ENCODE data around the gene CGNL1. TPM values are rescaled to one million over a fixed set of nuclear protein-coding genes. Genes with fewer than 3 reads are reported as not detected.

CGNL1 gene
- total RNA-seq, 1 experiment from 2014 or later, result 34.6 TPM

GRCh38 chr15:57552678-57553334, 176.5 kb downstream of the CGNL1 start:
- Mint-ChIP-seq H3K9me3 (no peaks in the 10 kb centered on the region; a peak in 1 of 5 replicates), H3K4me3 (no peak overlapping the region), H3K36me3 (ENCODE audit: insufficient read depth in 1 of 3, low read depth in 3 of 3) (peaks cover 11 to 27% (median 24%) of the 10 kb centered on the region in 3 experiments; a peak in 6 of 7 replicates), H3K4me1 (peaks cover 37 to 44% of the 10 kb centered on the region in 2 experiments), H3K27me3 (ENCODE audit: low read depth) (no peaks in the 10 kb centered on the region), H3K27ac (peak overlapping the region in 2 of 3 experiments; percentile 46 to 91; a peak in 4 of 7 replicates)
- no CpG with 5 or more reads among the region's 8 CpGs for WGBS (ENCODE audit: extremely low coverage, insufficient read length, low lambda C conversion rate)
- no peak overlapping the region for H3K14ac ChIP-seq (ENCODE audit: insufficient read depth, low read length)
- H3K23ac ChIP-seq (ENCODE audit: insufficient read length, low read depth, low read length), result no peak overlapping the region
- no peak overlapping the region for H2BK15ac ChIP-seq (ENCODE audit: low read depth, low read length)
- H3K4me1 ChIP-seq (ENCODE audit: insufficient read depth, low read length), result peaks cover 6% of the 10 kb centered on the region; the same call in 1 of the 2 replicates
- no peak overlapping the region for H3K4me2 ChIP-seq (ENCODE audit: insufficient read depth, insufficient read length, low read length)
- TF ChIP-seq, protein P1, sequence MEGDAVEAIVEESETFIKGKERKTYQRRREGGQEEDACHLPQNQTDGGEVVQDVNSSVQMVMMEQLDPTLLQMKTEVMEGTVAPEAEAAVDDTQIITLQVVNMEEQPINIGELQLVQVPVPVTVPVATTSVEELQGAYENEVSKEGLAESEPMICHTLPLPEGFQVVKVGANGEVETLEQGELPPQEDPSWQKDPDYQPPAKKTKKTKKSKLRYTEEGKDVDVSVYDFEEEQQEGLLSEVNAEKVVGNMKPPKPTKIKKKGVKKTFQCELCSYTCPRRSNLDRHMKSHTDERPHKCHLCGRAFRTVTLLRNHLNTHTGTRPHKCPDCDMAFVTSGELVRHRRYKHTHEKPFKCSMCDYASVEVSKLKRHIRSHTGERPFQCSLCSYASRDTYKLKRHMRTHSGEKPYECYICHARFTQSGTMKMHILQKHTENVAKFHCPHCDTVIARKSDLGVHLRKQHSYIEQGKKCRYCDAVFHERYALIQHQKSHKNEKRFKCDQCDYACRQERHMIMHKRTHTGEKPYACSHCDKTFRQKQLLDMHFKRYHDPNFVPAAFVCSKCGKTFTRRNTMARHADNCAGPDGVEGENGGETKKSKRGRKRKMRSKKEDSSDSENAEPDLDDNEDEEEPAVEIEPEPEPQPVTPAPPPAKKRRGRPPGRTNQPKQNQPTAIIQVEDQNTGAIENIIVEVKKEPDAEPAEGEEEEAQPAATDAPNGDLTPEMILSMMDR (conservative IDR thresholded peaks at IDR 0.05), result no peak
- no peaks in the 10 kb centered on the region for H4K20me1 ChIP-seq (ENCODE audit: control insufficient read depth, insufficient read depth, insufficient read length)
- no peak overlapping the region for H2BK20ac ChIP-seq (ENCODE audit: low read depth, low read length, poor library complexity, severe bottlenecking)
- no peak overlapping the region for H3K4ac ChIP-seq (ENCODE audit: low read depth, low read length)
- no peak overlapping the region for H2BK5ac ChIP-seq (ENCODE audit: insufficient read length, low read length)
- H3K18ac ChIP-seq (ENCODE audit: insufficient read length, low read depth, low read length), result no peak overlapping the region
- H2BK120ac ChIP-seq (ENCODE audit: low read depth, low read length, poor library complexity, severe bottlenecking), result no peak overlapping the region
- no peak overlapping the region for H4K5ac ChIP-seq (ENCODE audit: insufficient read length, low read depth, low read length)
- no peak overlapping the region for H3K9ac ChIP-seq (ENCODE audit: extremely low read depth, insufficient read length, low read length)
- no peaks in the 10 kb centered on the region for H3K79me2 ChIP-seq (ENCODE audit: insufficient read depth, low read length)
- no peak overlapping the region for H4K8ac ChIP-seq (replicated peaks; ENCODE audit: insufficient read length, low read depth, low read length)
- H3K56ac ChIP-seq (ENCODE audit: insufficient read length, low read depth, low read length), result no peak overlapping the region
- H2BK12ac ChIP-seq (ENCODE audit: insufficient read length, low read depth, low read length), result no peak overlapping the region
- H3K9me3 ChIP-seq (ENCODE audit: control insufficient read depth, low read depth, low read length), result no peaks in the 10 kb centered on the region
- no peak overlapping the region for H3K27ac ChIP-seq (ENCODE audit: insufficient read length, low read depth, low read length)
- no peak for DNase-seq
- no peak overlapping the region for H2AK5ac ChIP-seq (ENCODE audit: insufficient read length, low read length)
- no peaks in the 10 kb centered on the region for H3K23me2 ChIP-seq (ENCODE audit: insufficient read length, low read depth, low read length, poor library complexity, severe bottlenecking)
- no peaks in the 10 kb centered on the region for H3K27me3 ChIP-seq (ENCODE audit: insufficient read depth, low read length)
- no peaks in the 10 kb centered on the region for H3K79me1 ChIP-seq (ENCODE audit: insufficient read depth, low read depth, low read length, poor library complexity, severe bottlenecking)
- H2AFZ ChIP-seq (ENCODE audit: low read length), result no peak overlapping the region
- H4K91ac ChIP-seq (ENCODE audit: insufficient read length, low read depth, low read length), result no peak overlapping the region
- H3T11ph ChIP-seq (ENCODE audit: low read length), result no peak overlapping the region
